ENCODE data around the gene FBXO21.

DNA sequence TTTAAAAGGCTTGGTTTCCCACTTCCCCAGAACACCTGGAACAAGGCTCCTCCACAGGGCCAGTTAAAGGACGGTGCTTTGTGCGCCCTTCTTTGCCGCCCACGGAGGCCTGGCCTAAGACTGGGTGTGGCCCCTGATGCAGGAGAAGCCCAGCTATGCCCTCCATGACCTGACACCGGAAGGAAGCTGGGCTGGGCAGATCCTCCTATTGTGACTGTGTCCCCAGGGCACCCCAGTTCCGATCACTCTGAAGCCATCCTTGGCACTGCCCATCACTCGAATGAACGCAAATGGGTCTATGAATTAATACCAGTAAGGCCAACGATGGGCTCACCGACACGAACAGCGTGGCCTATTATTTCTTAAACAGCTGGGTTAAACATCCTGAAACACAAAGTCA lies 42.6 kb downstream of the FBXO21 start:
- TF ChIP-seq, protein P1, sequence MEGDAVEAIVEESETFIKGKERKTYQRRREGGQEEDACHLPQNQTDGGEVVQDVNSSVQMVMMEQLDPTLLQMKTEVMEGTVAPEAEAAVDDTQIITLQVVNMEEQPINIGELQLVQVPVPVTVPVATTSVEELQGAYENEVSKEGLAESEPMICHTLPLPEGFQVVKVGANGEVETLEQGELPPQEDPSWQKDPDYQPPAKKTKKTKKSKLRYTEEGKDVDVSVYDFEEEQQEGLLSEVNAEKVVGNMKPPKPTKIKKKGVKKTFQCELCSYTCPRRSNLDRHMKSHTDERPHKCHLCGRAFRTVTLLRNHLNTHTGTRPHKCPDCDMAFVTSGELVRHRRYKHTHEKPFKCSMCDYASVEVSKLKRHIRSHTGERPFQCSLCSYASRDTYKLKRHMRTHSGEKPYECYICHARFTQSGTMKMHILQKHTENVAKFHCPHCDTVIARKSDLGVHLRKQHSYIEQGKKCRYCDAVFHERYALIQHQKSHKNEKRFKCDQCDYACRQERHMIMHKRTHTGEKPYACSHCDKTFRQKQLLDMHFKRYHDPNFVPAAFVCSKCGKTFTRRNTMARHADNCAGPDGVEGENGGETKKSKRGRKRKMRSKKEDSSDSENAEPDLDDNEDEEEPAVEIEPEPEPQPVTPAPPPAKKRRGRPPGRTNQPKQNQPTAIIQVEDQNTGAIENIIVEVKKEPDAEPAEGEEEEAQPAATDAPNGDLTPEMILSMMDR (IDR thresholded peaks at IDR 0.05; ENCODE audit: insufficient read depth, low read length, poor library complexity, severe bottlenecking) = no peak
- TF ChIP-seq EZH2phosphoT487 (conservative IDR thresholded peaks at IDR 0.05; ENCODE audit: low read length) = no peak
